H1 (cell line): ENCODE measurements around the gene SLC25A45. TPM values are rescaled to one million over a fixed set of nuclear protein-coding genes. Genes with fewer than 3 reads are reported as not detected.

Source experiments
- ASH2L ChIP-seq: fragments of 200-600, 300-600 bp; sonication (generic); IDR thresholded peaks from one replicate; pipeline ENCODE4 v1.7.1; 2017; ENCODE audit warnings: low read length
- ATF2 ChIP-seq: IDR thresholded peaks from 2 replicates; pipeline ENCODE4 v1.6.1; 2012; ENCODE audit warnings: low read length, inconsistent platforms
- BACH1 ChIP-seq: IDR thresholded peaks from 2 replicates; pipeline ENCODE4 v1.6.1; 2012; ENCODE audit warnings: low read length, improper control_type of control experiment
- BRCA1 ChIP-seq: IDR thresholded peaks from 2 replicates; pipeline ENCODE4 v1.6.1; 2012; ENCODE audit warnings: low read depth, low read length, improper control_type of control experiment
- CREB1 ChIP-seq: IDR thresholded peaks from 2 replicates; pipeline ENCODE4 v1.6.1; 2012; ENCODE audit warnings: inconsistent platforms
- CTCF ChIP-seq, 3 experiments: IDR thresholded peaks; 1 replicate in 2 of 3; 2 replicates in 1 of 3; pipeline versions ENCODE4 v1.5.1 to v1.6.1; 2011; ENCODE audit warnings: low read length in 3 of 3, mild to moderate bottlenecking in 3 of 3, inconsistent platforms in 2 of 3, low read depth in 1 of 3, moderate library complexity in 1 of 3; ENCODE audit not compliant: insufficient read depth in 1 of 3; ENCODE audit errors: control extremely low read depth in 1 of 3
- EZH2 ChIP-seq: fragments of 200-600 bp; sonication (generic); IDR thresholded peaks from 2 replicates; pipeline ENCODE4 v1.7.1; 2012; ENCODE audit warnings: low read depth, mild to moderate bottlenecking, moderate library complexity, low read length, inconsistent platforms; ENCODE audit not compliant: severe bottlenecking
- JUN ChIP-seq: IDR thresholded peaks from 2 replicates; pipeline ENCODE4 v1.6.1; 2011; ENCODE audit warnings: low read depth, mild to moderate bottlenecking, improper control_type of control experiment, low read length
- JUND ChIP-seq: IDR thresholded peaks from 2 replicates; pipeline ENCODE4 v1.6.1; 2011; ENCODE audit warnings: mild to moderate bottlenecking, improper control_type of control experiment, low read length
- KDM1A ChIP-seq: fragments of 200-600, 300-600 bp; sonication (generic); IDR thresholded peaks from 2 replicates; pipeline ENCODE4 v1.7.1; 2016; ENCODE audit warnings: mild to moderate bottlenecking, low read length, borderline replicate concordance
- KDM5A ChIP-seq: fragments of 200-600 bp; IDR thresholded peaks from 2 replicates; pipeline ENCODE4 v1.7.1; 2012; ENCODE audit warnings: mild to moderate bottlenecking, low read length, inconsistent platforms, mixed read lengths
- MAX ChIP-seq: IDR thresholded peaks from 2 replicates; pipeline ENCODE4 v1.6.1; 2012; ENCODE audit warnings: inconsistent platforms
- PHF8 ChIP-seq: fragments of 200-600 bp; sonication (generic); conservative IDR thresholded peaks from 2 replicates; pipeline ENCODE4 v1.7.1; 2012; ENCODE audit warnings: low read depth, mild to moderate bottlenecking, inconsistent platforms, low read length, moderate library complexity
- RBBP5 ChIP-seq: IDR thresholded peaks from 2 replicates; pipeline ENCODE4 v1.7.1; 2012; ENCODE audit warnings: low read depth, mild to moderate bottlenecking, inconsistent platforms, low read length, moderate library complexity, borderline replicate concordance
- RFX5 ChIP-seq: IDR thresholded peaks from 2 replicates; pipeline ENCODE4 v1.6.1; 2011; ENCODE audit warnings: low read depth, low read length, improper control_type of control experiment, borderline replicate concordance
- SIN3A ChIP-seq, 2 experiments: IDR thresholded peaks in 1 of 2; conservative IDR thresholded peaks in 1 of 2; 2 replicates each; pipeline ENCODE4 v1.6.1; 2011 to 2012; ENCODE audit warnings: low read length in 2 of 2, improper control_type of control experiment in 1 of 2, low read depth in 1 of 2, mild to moderate bottlenecking in 1 of 2
- SP1 ChIP-seq: IDR thresholded peaks from 2 replicates; pipeline ENCODE4 v1.6.1; 2011; ENCODE audit warnings: low read depth, low read length
- SUZ12 ChIP-seq: fragments of 200-600 bp; sonication (generic); IDR thresholded peaks from 2 replicates; pipeline ENCODE4 v1.6.1; 2012; ENCODE audit warnings: mild to moderate bottlenecking, inconsistent platforms, low read length, moderate library complexity, mixed read lengths
- TBP ChIP-seq: IDR thresholded peaks from 2 replicates; pipeline ENCODE4 v1.6.1; 2011; ENCODE audit warnings: low read depth, low read length, improper control_type of control experiment
- YY1 ChIP-seq: IDR thresholded peaks from 2 replicates; pipeline ENCODE4 v1.6.1; 2011; ENCODE audit warnings: low read depth, mild to moderate bottlenecking, low read length
- polyA plus RNA-seq, 7 experiments: library from polyadenylated mRNA; depleted of rRNA in 3 of 7; stranded (reverse) in 5 of 7; unstranded in 2 of 7; fragments of >200 nt in 5 of 7; fragments of 200-250 nt in 2 of 7; gene quantifications; 1 replicate in 5 of 7; 2 replicates in 1 of 7; 4 replicates in 1 of 7; pipeline versions ENCODE4 v1.2.1 to v1.2.3, GENCODE V29; 2011 to 2013; ENCODE audit warnings: missing spikeins in 2 of 7, mixed read lengths in 2 of 7
- total RNA-seq: library from RNA; stranded (reverse); fragmentation: NEBNext Ultra II Directional; extraction: Animal tissue kit (Norgen Biotek cat#: 25700); gene quantifications from 2 replicates; pipeline ENCODE4 v1.2.1, GENCODE V29; 2021

The SLC25A45 gene
- total and polyA plus RNA-seq, 2 of the 8 experiments (the other 6 are each of a cell fraction or from before 2014, with no cell fraction given), result 0.54 to 0.59 TPM

GRCh38 chr11:65421794-65422632 lies 39.6 kb upstream of the SLC25A45 start (continued):
- TF ChIP-seq YY1 (no peak), KDM1A (no peak; the same call in 1 of the 2 replicates), CTCF (IDR thresholded peaks at IDR 0.05; ENCODE audit: control extremely low read depth in 1 of 3, insufficient read depth in 1 of 3, low read depth in 1 of 3, low read length in 3 of 3) (no peak), ATF2 (peak; percentile 95), JUN (0 out of 2 replicates have a peak, but pooled peaks have one; percentile 46), ASH2L (peak; percentile 86), BRCA1 (no peak), BACH1 (no peak), CREB1 (peak; percentile 92), RBBP5 (no peak; the same call in 1 of the 2 replicates), KDM5A (no peak), SUZ12 (no peak), SIN3A (conservative IDR thresholded peaks at IDR 0.05 in 1 of 2, IDR thresholded peaks at IDR 0.05 in 1 of 2; ENCODE audit: low read depth in 1 of 2, low read length in 2 of 2) (no peak), EZH2 (no peak), TBP (no peak), RFX5 (no peak), PHF8 (no peak), JUND (peak; percentile 94), MAX (peak; percentile 61), SP1 (peak; percentile 40; the same call in 1 of the 2 replicates)
